ENCODE data around the gene TACC2. TPM values are rescaled to one million over a fixed set of nuclear protein-coding genes. Genes with fewer than 3 reads are reported as not detected.
A peak's percentile ranks its signal among the peaks of the same experiment; 100 is the strongest.

Gene TACC2
- total RNA-seq, 1 donor from 2014 or later = 22.0 TPM

GRCh38 chr10:122001698-122002097, 12.7 kb downstream of the TACC2 start:
- peaks cover 24% of the 10 kb centered on the region for H3K9me3 Mint-ChIP-seq (ENCODE audit: unreplicated experiment)
- Histone ChIP-seq H3K4me3 (ENCODE audit: insufficient read depth, low read depth, low read length) (no peak overlapping the region), H3K79me2 (ENCODE audit: insufficient read depth, low read length) (no peaks in the 10 kb centered on the region), H2AFZ (ENCODE audit: low read depth, low read length) (no peak overlapping the region), H3K9ac (ENCODE audit: low read length) (no peak overlapping the region), H4K20me1 (ENCODE audit: insufficient read depth, low read length) (no peaks in the 10 kb centered on the region), H3K4me2 (ENCODE audit: low read length) (no peak overlapping the region), H3K36me3 (ENCODE audit: insufficient read depth, low read length) (no peaks in the 10 kb centered on the region), H3K9me3 (ENCODE audit: insufficient read depth, low read depth, low read length) (no peaks in the 10 kb centered on the region), H3K27me3 (ENCODE audit: insufficient read depth, low read length) (no peaks in the 10 kb centered on the region), H3K4me1 (ENCODE audit: insufficient read depth, low read length) (no peaks in the 10 kb centered on the region), H3K27ac (ENCODE audit: low read depth, low read length) (no peak overlapping the region)
- H3K36me3 Mint-ChIP-seq (ENCODE audit: low read depth, unreplicated experiment) = no peaks in the 10 kb centered on the region
- no peak overlapping the region for H3K27ac Mint-ChIP-seq (ENCODE audit: unreplicated experiment)
- H3K4me3 Mint-ChIP-seq (ENCODE audit: unreplicated experiment) = no peak overlapping the region
- no peaks in the 10 kb centered on the region for H3K4me1 Mint-ChIP-seq (ENCODE audit: low read depth, unreplicated experiment)
- FAIRE-seq = no peak
- H3K27me3 Mint-ChIP-seq (ENCODE audit: low read depth, unreplicated experiment) = peaks cover 7% of the 10 kb centered on the region
- no peak for DNase-seq (ENCODE audit: low read depth)
- TF ChIP-seq EZH2 (IDR thresholded peaks at IDR 0.05; ENCODE audit: insufficient read depth, low read length) (no peak), CTCF (IDR thresholded peaks at IDR 0.05; ENCODE audit: insufficient read depth, low read depth, low read length) (no peak)

GRCh38 chr10:122007415-122007814, 18.5 kb downstream of the TACC2 start:
- H2AFZ ChIP-seq (ENCODE audit: low read depth, low read length) = no peak overlapping the region
- no peaks in the 10 kb centered on the region for H3K79me2 ChIP-seq (ENCODE audit: insufficient read depth, low read length)
- H3K4me3 Mint-ChIP-seq (ENCODE audit: unreplicated experiment) = no peak overlapping the region
- H3K27ac Mint-ChIP-seq (ENCODE audit: unreplicated experiment) = no peak overlapping the region
- no peaks in the 10 kb centered on the region for H3K36me3 Mint-ChIP-seq (ENCODE audit: low read depth, unreplicated experiment)
- H3K36me3 ChIP-seq (ENCODE audit: insufficient read depth, low read length) = no peaks in the 10 kb centered on the region
- H3K27ac ChIP-seq (ENCODE audit: low read depth, low read length) = no peak overlapping the region
- H3K9me3 Mint-ChIP-seq (ENCODE audit: unreplicated experiment) = peaks cover 5% of the 10 kb centered on the region
- H3K4me1 Mint-ChIP-seq (ENCODE audit: low read depth, unreplicated experiment) = no peaks in the 10 kb centered on the region
- TF ChIP-seq EZH2 (IDR thresholded peaks at IDR 0.05; ENCODE audit: insufficient read depth, low read length) (no peak), CTCF (IDR thresholded peaks at IDR 0.05; ENCODE audit: insufficient read depth, low read depth, low read length) (no peak)
- H3K27me3 Mint-ChIP-seq (ENCODE audit: low read depth, unreplicated experiment) = peaks cover 5% of the 10 kb centered on the region
- H3K9me3 ChIP-seq (ENCODE audit: insufficient read depth, low read depth, low read length) = no peaks in the 10 kb centered on the region
- no peak for DNase-seq (ENCODE audit: low read depth)
- no peak overlapping the region for H3K9ac ChIP-seq (ENCODE audit: low read length)
- no peaks in the 10 kb centered on the region for H3K27me3 ChIP-seq (ENCODE audit: insufficient read depth, low read length)
- H3K4me1 ChIP-seq (ENCODE audit: insufficient read depth, low read length) = no peaks in the 10 kb centered on the region
- H3K4me3 ChIP-seq (ENCODE audit: insufficient read depth, low read depth, low read length) = no peak overlapping the region
- no peak for FAIRE-seq
- H4K20me1 ChIP-seq (ENCODE audit: insufficient read depth, low read length) = no peaks in the 10 kb centered on the region
- no peak overlapping the region for H3K4me2 ChIP-seq (ENCODE audit: low read length)

- Histone ChIP-seq H3K4me1 (ENCODE audit: insufficient read depth, low read length) (no peaks in the 10 kb centered on the region), H3K27ac (ENCODE audit: low read depth, low read length) (no peak overlapping the region), H3K9me3 (ENCODE audit: insufficient read depth, low read depth, low read length) (no peaks in the 10 kb centered on the region), H3K27me3 (ENCODE audit: insufficient read depth, low read length) (no peaks in the 10 kb centered on the region), H4K20me1 (ENCODE audit: insufficient read depth, low read length) (no peaks in the 10 kb centered on the region), H2AFZ (ENCODE audit: low read depth, low read length) (no peak overlapping the region), H3K79me2 (ENCODE audit: insufficient read depth, low read length) (no peaks in the 10 kb centered on the region), H3K9ac (ENCODE audit: low read length) (no peak overlapping the region), H3K4me2 (ENCODE audit: low read length) (no peak overlapping the region), H3K36me3 (ENCODE audit: insufficient read depth, low read length) (no peaks in the 10 kb centered on the region), H3K4me3 (ENCODE audit: insufficient read depth, low read depth, low read length) (no peak overlapping the region)
- TF ChIP-seq CTCF (IDR thresholded peaks at IDR 0.05; ENCODE audit: insufficient read depth, low read depth, low read length) = no peak
- H3K27me3 Mint-ChIP-seq (ENCODE audit: low read depth, unreplicated experiment) = peaks cover 11% of the 10 kb centered on the region
- FAIRE-seq = no peak
- no peaks in the 10 kb centered on the region for H3K36me3 Mint-ChIP-seq (ENCODE audit: low read depth, unreplicated experiment)
- peak; percentile 54 for DNase-seq (ENCODE audit: low read depth)
- H3K27ac Mint-ChIP-seq (ENCODE audit: unreplicated experiment) = no peak overlapping the region
- no peaks in the 10 kb centered on the region for H3K4me1 Mint-ChIP-seq (ENCODE audit: low read depth, unreplicated experiment)
- peaks cover 10% of the 10 kb centered on the region for H3K9me3 Mint-ChIP-seq (ENCODE audit: unreplicated experiment)
- H3K4me3 Mint-ChIP-seq (ENCODE audit: unreplicated experiment) = no peak overlapping the region
These were observed 21.6 kb downstream of the TACC2 start for GRCh38 chr10:122010405-122011050.

All from astrocyte (in vitro differentiated cells and primary cell).